ENCODE results near the gene RBMS3.

DNA sequence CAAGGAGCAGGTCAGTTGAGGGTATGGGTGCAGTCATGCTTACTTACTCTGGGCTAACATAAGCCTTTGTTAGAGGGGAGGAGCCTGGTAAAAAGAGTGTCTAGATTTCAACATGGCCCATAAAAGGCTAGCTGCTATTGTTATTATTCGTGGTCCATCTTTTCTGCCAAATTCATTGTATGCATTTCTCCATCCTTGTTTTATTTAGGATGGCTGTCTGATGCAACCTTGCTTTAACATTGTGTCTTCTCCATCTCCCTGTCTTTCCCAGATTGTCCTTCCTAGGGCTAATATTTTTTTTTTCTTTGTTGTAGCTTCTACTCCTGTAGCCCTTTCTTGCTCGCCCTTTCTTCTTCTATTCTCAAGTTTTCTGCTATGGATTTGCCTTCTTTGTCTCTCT, 12.6 kb downstream of the RBMS3 start:
- TF ChIP-seq, protein P1, sequence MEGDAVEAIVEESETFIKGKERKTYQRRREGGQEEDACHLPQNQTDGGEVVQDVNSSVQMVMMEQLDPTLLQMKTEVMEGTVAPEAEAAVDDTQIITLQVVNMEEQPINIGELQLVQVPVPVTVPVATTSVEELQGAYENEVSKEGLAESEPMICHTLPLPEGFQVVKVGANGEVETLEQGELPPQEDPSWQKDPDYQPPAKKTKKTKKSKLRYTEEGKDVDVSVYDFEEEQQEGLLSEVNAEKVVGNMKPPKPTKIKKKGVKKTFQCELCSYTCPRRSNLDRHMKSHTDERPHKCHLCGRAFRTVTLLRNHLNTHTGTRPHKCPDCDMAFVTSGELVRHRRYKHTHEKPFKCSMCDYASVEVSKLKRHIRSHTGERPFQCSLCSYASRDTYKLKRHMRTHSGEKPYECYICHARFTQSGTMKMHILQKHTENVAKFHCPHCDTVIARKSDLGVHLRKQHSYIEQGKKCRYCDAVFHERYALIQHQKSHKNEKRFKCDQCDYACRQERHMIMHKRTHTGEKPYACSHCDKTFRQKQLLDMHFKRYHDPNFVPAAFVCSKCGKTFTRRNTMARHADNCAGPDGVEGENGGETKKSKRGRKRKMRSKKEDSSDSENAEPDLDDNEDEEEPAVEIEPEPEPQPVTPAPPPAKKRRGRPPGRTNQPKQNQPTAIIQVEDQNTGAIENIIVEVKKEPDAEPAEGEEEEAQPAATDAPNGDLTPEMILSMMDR (conservative IDR thresholded peaks at IDR 0.05 in 1 of 2, IDR thresholded peaks at IDR 0.05 in 1 of 2; ENCODE audit: low read depth in 1 of 2, low read length in 2 of 2) = no peak
- TF ChIP-seq EZH2 (IDR thresholded peaks at IDR 0.05; ENCODE audit: low read length, missing control alignments) = no peak
